AG04450 (cell line): ENCODE data around the gene XPR1. TPM values are rescaled to one million over a fixed set of nuclear protein-coding genes. Genes with fewer than 3 reads are reported as not detected.

Experiments used
- CTCF ChIA-PET: fragments of 300-600, 350-600 bp; formaldehyde crosslinking; extraction: SDS; loops from one replicate; lab custom pipeline; 2022; ENCODE audit warnings: antibody characterized with exemption, inconsistent platforms; lab: Charles Lee
- POLR2A ChIA-PET: fragments of 350-600 bp; formaldehyde crosslinking; extraction: SDS; loops from one replicate; lab custom pipeline; 2021; ENCODE audit warnings: antibody characterized with exemption, inconsistent platforms; lab: Yijun Ruan, JAX
- DNase-seq: peaks from one replicate; pipeline ENCODE4 v3.0.0-alpha.2; 2011; ENCODE audit warnings: low read depth, low spot score
- H3K27ac ChIP-seq: one replicate; pipeline ENCODE4 v1.5.1; 2012; ENCODE audit warnings: low read depth, low read length, control low read depth
- H3K27me3 ChIP-seq: one replicate; pipeline ENCODE4 v1.6.0; 2012; ENCODE audit warnings: low read length; ENCODE audit not compliant: control insufficient read depth, insufficient read depth
- H3K4me3 ChIP-seq: 2 replicates; pipeline ENCODE4 v1.5.1; 2011; ENCODE audit warnings: mild to moderate bottlenecking, low read depth, low read length, control low read depth
- H3K9me3 ChIP-seq: 2 replicates; pipeline ENCODE4 v1.5.1; 2012; ENCODE audit warnings: low read length; ENCODE audit not compliant: control insufficient read depth, insufficient read depth
- CTCF ChIP-seq: IDR thresholded peaks from 2 replicates; pipeline ENCODE4 v1.5.1; 2011; ENCODE audit warnings: low read depth, low read length, control low read depth, inconsistent platforms
- polyA plus RNA-seq: library from polyadenylated mRNA; depleted of rRNA; stranded (reverse); fragments of >200 nt; gene quantifications from 2 replicates; pipeline ENCODE4 v1.2.3, GENCODE V29; 2011

The XPR1 gene
- polyA plus RNA-seq, 1 experiment: 63.2 TPM

- ChIA-PET CTCF (no interaction called here), POLR2A (no interaction called here)
- no peak overlapping the region for H3K4me3 ChIP-seq
- H3K27ac ChIP-seq: no peak overlapping the region
- no peak for TF ChIP-seq CTCF
- no peak for DNase-seq
- H3K9me3 ChIP-seq: no peaks in the 10 kb centered on the region
- H3K27me3 ChIP-seq: no peaks in the 10 kb centered on the region
Observed at GRCh38 chr1:180916012-180916770, 284.4 kb downstream of the XPR1 start.

- POLR2A ChIA-PET: no interaction called here
- no peak for DNase-seq
- Histone ChIP-seq H3K27me3 (no peaks in the 10 kb centered on the region), H3K9me3 (no peaks in the 10 kb centered on the region), H3K27ac (no peak overlapping the region), H3K4me3 (no peak overlapping the region)
- no peak for TF ChIP-seq CTCF
- CTCF ChIA-PET: no interaction called here
Observed at GRCh38 chr1:180916771-180917170, 284.9 kb downstream of the XPR1 start.

DNA sequence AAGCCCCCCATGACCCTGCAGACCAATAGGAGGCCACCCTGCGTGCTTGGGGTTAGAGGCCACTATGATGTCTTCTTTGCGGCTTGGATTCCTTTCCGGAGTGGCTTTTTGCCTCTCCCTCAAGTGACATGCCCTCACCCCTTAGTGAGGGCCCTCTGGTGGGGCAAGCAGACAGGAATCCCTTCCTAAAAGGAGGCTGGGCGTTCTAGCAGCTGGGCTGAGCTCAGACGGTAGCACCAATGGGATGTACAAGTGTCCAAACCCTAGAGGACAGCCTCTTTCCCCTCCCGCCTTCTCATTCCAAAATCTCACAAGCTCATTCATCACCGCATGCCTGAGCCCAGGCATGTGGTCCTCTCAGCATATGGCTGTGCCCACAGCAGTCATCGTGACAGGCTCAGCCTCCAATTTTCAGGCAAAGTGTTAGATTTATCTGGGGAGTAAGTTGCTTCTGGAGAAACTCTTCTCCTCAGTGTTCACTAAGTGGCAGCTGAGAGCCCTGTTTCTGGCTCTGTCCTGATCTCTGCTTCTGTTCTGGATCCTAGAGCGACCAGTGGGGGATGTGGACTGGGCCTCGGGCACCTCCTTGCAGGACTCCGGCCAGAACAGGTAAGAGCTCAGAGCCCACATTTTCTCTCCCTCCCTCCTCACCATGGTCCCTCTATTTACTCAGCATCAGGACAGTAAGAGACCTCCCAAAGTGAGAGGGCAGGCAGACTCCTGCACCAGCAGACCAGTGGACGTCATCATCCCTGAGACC is 285.7 kb downstream of the XPR1 start:
- DNase-seq: no peak
- ChIA-PET CTCF (no interaction called here), POLR2A (no interaction called here)
- H3K4me3 ChIP-seq: no peak overlapping the region
- no peaks in the 10 kb centered on the region for H3K27me3 ChIP-seq
- no peak for TF ChIP-seq CTCF
- no peak overlapping the region for H3K27ac ChIP-seq
- H3K9me3 ChIP-seq: no peaks in the 10 kb centered on the region

DNA sequence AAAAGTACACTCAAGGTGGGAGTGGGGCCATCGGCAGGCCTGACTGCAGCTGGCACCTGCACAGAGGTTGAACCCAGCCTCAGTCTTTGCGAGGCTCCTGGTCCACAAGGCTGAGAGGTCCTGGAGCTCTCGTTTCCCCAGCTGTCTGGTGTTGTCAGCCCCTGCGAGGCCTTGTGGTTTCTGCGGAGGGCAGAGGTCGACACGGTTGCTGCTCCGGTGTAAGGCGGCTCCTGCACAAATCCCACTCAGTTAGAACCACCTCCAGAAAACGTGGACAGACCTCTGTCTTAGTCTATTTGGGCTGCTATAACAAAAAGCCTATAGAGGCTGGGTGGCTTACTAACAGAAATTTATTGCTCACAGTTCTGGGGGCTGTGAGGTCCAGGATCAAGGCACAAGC is 286.7 kb downstream of the XPR1 start:
- no peak overlapping the region for H3K4me3 ChIP-seq
- ChIA-PET CTCF (no interaction called here), POLR2A (no interaction called here)
- H3K9me3 ChIP-seq: no peaks in the 10 kb centered on the region
- TF ChIP-seq CTCF: no peak
- no peaks in the 10 kb centered on the region for H3K27me3 ChIP-seq
- H3K27ac ChIP-seq: no peak overlapping the region
- DNase-seq: no peak

DNA sequence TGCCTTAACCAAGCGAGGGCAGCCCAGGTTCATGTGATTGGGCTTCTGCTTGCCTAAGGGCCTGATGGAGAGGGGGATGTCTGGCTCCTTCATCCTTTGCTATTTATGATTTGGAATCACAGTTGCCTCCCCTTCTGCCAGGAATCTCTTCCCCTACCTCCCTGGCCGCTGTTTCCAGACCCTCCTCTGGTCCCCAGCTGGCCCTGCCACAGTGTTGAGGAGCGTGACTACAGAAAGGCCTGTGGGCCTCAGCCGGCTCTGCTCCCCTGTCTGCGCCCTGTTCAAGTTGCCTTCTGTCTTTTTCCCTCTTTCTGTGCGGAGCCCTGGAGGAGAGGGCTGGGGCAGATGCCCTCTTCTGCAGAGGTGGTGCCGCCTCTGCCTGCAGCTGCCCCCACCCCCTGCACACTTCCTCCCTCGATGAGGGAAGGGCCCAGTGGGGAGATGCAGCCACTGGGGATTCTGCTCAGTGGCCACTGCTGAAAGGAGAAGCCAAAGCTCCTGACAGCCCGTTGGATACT is 287.4 kb downstream of the XPR1 start:
- CTCF ChIA-PET: no interaction called here
- Histone ChIP-seq H3K27ac (no peak overlapping the region), H3K27me3 (no peaks in the 10 kb centered on the region), H3K4me3 (no peak overlapping the region), H3K9me3 (no peaks in the 10 kb centered on the region)
- POLR2A ChIA-PET: no interaction called here
- no peak for DNase-seq
- no peak for TF ChIP-seq CTCF
